GOT3 (cell line): ENCODE data around the gene NT5C2.
"Not testable (repeated sequence)": the region's sequence is repeated elsewhere in the genome, so short reads cannot be mapped to it uniquely, and the experiment has no call there.

Experiments used
- DNase-seq: peaks from one replicate; lab custom pipeline; 2025; ENCODE audit warnings: mixed read lengths; lab: John Stamatoyannopoulos, UW

Gene NT5C2

DNA sequence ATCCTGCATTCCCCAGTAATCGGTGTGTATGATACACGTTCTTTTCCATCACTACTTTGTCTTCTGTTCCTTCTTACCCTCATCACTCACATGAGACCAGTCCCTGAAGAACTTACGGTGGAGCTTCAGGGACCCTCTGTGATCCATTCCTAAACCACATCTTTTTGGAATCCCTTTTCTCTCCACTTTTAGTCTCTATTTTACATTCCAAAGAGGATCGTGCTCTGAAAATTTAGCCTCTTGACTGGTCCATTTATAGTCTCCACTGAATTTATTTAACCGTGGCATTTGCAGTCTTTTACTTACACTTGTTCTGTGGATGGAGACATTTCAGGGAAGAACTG is 109.1 kb downstream of the NT5C2 start:
- DNase-seq: no peak

DNA sequence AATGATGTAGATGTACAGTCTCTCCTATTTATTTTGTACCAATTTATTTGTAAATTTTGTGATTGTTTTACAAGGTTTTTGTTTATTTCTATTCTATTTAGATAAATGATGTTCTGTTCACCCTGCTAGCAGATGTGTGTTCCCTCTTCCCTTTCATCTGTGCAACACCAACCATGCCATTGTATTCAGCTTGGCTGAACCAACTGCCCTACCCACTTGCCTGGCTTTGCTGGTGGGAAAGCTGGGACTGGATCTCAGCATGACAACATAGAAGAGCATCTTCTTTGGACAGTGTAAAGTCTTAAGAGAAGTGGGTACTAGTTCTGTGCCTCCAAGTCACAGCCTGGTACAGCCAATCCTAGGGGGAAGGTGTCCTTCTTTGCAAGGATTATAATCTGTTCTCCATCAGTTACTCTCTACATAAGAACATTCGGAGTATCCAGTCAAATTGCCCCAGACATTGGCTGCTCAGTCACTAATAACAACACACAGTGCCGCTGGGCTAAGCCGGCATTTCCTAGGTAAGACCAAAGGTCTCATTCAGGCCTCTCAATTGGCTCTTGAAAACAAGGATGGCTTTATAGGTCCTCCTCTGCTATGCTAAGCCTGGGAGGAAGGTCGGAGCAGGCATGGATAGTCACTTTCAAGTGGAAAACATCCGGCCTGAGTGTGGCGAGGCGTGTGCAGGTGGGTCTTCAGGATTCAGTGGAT is 109.7 kb downstream of the NT5C2 start:
- no peak for DNase-seq

DNA sequence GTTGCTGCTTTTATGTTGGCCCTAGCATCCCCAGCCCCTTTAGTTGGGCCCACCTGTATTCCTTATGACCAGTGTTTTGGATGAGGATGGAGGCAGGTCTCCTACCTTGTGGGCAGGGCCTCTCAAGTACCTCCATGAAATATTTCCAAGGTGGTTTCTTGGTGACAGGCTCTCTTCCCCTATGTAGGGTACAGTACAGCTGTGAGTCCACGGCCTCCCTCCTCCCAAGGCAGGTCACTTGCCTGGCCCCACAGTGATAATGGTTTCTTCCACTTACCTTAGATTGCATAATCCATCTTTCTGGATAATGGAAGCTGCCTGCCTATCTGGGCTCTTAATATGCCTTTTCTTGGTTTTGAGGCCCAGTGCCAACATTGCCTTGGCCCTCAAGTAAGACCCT is 110.4 kb downstream of the NT5C2 start:
- no peak for DNase-seq

DNA sequence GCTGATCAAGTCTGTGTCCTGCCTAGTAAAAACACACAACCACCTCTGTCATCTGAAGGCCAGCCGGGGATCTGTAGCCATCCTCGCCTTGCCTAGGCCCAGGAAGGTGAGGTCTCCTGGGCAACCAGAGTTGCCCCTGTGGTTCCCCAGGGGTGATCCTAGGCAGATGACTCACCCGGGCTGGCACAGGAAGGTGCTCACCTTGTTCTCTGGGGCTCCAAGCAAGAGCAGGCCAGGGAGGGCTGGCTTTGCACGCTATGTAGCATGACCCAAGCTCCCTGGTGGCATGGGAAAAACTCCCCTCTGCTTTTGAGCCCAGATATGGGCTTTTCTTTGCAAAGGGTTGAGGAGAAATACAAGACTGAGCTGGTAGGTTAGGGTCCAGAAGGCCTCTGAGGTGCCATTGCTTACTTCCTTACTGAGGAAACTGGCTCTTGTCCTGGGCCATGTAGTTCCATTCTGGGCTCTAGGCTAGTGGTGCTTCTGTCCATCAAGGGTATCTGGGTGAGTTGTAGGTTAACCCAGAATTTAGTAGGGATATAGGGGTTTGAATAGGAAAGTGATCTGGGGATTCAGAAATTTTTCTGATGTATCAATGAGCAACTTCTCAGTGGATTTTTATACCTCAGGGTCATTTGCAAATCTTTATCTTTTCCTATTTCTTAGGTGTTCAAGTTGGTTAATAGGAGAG is 112.0 kb downstream of the NT5C2 start:
- no peak for DNase-seq

DNA sequence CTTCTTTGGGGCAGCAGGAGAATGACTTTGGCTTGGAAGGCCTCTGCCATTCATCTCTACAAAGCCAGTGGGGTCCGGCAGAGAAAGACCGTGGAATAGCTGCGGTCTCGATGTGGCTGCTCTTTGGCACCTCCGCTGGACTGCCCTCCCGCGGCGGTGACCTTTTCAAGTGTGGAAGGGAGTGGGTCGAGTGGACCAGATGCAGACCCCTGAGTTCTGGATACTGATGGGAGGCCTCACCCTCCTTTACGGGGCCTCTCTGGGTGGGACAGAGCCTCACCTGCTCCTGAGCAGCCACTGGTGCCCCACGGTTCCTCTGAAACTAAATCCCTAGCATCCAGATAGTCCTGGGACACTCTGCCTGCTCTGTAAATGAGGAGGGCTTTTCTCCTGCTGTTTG is 113.1 kb downstream of the NT5C2 start:
- no peak for DNase-seq

DNA sequence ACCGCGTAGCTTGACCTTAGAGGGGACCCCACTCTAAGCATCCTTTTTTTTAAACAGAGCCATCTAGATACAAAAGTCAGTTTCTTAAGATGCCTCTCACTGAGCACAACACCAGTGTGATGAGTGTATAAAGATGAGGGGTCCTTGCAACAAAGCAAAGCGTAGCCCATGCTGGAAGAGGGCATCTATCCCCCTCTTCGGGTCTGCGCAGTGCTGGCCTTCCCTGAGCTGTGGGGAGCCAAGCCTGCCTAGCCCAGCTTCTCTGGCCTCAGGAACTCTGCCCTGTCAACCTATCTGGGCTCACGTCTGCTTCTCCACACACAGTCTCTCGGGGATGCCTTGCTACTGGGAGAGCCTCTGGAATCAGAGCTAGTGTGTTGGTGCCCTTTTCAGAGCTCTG is 114.0 kb downstream of the NT5C2 start:
- no peak for DNase-seq

DNA sequence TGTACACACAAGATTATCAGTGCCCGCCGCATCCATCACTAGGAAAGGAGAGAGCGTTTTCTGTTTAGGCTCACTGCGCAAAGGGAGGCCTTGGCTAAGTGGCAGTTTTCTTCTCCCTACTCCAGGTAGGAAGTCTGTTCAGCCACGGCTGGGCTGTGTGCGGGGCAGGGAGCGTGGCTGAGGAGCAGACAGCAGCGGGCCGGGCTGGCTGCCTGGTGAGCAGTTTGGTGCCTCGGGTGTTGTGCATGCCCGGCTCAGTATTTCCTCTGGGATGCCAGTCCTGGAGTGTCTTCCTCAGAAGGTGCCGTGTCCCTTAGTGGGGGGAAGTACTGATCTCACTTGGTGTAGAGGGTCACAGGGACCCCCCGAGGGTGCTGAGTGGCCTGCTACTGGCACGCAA is 114.4 kb downstream of the NT5C2 start:
- DNase-seq: no peak

DNA sequence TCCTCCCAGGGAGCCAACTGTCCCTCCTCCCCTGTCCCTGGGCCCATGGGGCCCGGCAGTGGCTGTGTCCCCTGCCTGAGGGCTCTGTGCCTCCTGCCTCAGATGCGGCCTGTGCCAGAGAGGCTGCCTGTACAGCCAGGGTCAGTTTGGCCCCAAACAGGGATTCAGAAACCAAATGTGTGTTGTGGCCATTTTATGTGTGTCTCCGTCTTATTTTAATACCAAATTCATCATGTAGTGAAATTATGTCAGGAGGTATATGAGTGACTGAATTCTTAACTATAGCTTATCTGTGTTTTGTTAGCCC is 114.8 kb downstream of the NT5C2 start:
- DNase-seq: no peak

DNA sequence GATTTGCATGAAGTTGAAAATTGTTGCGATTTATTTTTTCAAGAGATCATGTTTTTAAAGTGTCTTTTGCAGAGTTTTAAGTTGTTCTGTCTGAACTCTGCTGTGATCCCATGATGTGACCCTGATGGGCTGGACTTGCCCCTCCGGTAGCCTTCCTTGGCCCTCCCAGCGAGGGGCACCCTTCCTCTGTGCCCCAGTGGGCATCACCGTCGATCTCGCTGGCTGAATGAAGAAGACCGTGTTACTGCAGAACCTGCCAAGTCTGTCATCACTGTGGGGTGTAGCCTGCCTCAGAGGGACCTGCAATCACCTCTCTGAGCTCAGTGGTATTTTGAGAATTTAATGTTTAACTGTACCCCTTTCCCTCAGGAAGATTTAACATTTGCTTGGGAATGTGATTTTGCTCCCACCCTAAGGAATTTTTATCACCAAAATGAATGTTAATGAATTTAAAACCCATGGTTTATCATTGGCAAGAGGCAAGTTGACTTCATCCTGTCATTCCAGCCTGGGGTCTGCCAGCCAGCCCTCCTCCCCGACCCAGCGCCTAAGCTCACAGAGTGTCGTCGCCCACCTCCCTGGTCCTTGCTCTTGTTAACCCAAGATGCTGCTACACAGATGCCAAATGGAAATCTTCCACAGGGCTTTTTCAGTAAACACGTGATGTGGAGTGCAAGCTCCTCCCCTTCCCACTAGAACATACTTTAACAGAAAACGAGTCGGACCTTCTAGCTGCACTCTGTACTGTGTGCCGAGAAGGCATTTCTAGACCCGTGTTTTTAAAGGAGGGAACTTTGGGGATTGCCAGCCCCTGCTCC is 115.4 kb downstream of the NT5C2 start:
- no peak for DNase-seq

DNA sequence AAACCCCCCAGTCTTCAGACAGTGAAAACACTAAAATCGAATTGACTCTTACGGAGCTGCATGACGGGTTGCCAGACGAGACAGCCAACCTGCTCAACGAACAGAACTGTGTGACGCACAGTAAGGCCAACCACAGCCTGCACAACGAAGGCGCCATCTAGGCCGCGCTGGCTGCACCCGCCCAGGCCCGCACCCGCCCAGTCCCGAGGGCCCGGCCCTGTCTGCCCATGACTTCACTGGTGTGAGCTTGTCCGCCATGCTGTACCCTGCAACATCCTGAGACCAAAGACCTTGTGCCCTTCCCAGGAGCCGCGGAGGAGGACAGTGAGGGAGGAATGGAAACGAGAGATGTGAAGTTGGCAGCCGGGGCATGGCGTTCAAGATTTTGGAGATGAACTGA is 116.1 kb downstream of the NT5C2 start:
- DNase-seq: no peak

DNA sequence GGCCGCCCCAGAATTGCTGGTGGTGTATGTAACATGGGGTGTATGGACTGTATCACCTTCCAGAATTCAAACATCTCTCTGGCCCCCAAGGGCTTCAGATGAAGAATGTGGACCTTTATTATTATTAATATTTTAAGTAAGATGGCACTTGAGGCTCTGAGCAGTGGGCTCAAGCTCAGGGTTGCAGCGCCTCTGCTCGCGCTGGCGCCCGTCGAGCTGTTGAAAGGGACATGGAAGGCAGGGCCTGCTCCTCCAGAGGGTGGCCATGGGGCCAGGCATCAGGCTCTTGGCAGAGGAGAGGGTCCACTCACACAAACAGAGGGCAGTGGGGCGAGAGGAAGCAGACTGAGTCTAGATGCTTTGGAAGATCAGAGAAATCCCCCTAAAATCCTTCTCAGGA is 120.2 kb downstream of the NT5C2 start:
- DNase-seq: no peak

DNA sequence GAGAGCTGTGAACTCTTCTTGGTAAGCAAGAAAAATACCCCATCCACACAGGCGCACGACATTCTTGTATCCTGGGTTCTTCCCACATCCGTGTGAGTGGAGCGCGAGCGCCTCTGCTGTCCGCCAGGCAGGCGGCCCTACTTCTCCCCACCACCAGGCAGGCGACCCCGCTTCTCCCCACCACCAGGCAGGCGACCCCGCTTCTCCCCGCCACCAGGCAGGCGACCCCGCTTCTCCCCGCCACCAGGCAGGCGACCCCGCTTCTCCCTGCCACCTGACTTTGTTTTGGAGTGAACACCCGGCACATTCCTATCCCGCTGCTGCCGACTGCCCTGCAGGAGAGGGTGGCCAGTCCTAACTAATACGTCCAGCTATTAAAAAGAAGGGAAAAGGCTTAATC is 120.8 kb downstream of the NT5C2 start:
- no peak for DNase-seq

DNA sequence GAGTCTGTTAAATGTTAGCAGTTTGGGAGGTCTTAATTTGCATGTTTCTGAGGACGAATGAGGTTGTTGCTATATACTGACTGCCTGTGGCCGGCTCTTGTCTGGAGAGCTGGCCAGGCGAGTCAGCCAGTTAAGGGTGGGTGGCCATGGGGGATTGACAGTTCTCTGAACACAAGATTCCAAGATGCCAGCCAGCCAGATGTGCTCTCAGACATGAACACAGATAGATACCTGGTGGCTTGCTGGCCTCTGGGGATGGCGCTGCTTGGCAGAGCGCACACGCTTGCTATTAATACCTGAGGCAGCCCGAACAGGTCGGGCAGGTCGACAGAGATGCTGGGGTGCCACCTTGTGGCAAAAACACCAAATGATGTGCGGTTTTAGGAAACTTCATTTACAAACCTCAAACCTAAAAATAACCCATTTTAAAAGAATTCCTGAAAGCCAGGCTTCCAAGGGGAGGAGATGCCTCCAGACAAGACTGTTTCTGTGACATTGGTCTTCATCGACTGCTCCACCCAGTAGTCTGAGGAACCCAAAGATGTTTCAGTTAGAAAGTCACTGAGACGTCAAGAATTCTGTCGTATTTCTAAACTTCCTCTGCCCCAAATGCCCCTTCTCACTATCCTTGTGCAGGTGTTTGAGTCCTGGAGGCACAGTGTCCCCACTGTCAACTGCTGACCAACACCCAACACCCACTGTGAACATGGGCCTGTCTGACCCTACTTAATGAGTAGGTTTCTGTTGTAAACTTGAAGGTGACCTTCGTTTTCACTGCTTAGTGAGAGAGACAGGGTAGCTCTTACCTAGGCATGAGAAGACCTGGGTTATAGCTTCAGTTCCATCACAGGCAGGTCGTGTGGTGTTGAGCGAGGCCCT is 123.4 kb downstream of the NT5C2 start:
- DNase-seq: no peak

DNA sequence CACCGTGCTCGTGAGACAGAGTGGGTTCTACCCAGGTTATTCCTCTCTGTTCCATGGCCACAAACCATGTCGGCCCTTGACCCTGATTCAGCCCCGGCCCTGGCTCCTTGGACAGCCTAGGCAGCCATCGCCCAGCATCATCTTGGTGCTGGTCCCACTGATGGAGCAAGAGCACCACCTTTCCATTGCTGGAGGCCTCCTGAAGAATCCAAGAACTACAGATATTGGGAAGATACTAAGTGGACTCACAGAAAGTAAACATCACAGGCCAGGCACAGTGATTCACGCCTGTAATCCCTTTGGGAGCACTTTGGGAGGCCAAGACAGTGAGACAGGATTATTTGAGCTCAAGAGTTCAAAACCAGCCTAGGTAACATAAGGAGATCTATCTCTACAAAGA is 125.1 kb downstream of the NT5C2 start:
- DNase-seq: no peak

DNA sequence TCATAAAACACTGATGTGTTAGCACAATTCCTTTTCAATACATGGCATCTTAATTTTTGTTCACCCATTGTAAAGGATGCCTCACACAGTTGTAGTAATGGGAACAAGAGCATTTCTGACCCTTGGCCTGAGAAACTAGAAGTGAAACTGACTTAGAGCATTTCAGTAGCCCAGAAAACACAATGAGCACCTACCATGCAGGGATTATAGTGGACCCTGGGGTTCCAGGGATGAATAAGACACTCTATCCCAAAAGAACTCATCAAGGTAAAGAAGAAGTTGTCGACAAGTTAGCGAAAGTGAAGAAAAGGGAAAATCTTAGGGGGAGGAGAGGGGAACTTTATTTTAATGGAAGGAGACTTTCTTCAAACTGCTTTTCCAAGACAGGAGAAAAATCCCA is 125.6 kb downstream of the NT5C2 start:
- DNase-seq: no peak

DNA sequence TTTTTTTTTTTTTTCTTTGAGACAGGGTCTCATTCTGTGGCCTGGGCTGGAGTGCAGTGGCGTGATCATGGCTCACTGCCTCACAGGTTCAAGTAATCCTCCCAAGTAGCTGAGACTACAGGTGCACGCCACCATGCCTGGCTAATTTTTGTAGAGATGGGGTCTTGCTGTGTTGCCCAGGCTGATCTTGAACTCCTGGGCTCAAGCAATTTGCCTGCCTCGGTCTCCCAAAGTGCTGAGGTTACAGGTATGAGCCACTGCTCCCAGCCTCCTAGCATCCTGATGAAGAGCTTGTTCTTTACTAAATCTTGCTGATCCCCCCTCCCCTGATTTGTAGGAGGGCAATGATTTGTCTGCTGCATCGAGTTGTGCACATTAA is 126.0 kb downstream of the NT5C2 start:
- DNase-seq: not testable (repeated sequence)

DNA sequence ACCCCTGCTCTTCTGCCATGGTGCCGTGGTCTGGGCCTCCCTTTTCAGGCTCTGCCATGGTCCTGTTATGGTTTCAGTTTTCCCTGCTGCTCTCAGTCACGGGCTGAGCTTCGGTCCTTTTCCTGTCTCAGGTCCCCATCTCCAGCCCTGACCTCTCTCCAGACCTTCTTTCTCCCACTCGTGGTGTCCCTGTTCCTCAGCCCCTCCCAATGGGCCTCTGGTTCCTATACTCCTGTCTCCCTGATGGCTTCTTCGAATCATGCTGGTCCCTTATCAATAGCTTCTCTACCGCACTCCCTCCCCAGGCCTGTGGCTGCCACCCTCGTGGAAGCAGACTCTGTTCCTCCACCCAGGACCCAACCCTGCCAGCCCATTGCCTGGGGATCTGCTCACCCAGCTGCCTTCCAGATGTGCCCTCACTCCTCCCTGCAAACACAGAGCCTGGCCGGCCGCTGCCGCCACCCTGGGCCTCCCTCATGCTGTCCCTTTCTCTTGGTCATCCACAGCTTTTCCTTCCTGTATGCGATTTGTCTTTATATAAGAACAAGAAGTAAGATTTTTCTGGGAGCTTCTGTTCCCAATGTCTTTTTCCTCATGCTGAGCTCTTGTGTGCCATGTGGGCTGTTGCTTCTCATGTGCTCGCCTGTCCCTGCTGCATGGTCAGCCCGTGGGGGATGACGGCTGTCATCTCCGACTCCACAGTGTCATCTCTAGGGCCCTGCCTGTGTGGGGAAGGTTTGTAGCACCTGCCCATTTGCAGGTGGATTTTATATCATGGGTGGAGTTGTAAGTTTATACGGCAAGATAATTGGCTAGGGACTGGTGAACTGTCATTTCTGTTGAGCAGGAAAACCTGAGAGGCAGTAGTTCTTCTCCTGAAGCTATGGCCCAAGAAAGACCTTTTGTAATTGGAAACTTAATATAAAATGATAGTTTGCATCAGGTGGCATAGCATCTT is 126.7 kb downstream of the NT5C2 start:
- no peak for DNase-seq

DNA sequence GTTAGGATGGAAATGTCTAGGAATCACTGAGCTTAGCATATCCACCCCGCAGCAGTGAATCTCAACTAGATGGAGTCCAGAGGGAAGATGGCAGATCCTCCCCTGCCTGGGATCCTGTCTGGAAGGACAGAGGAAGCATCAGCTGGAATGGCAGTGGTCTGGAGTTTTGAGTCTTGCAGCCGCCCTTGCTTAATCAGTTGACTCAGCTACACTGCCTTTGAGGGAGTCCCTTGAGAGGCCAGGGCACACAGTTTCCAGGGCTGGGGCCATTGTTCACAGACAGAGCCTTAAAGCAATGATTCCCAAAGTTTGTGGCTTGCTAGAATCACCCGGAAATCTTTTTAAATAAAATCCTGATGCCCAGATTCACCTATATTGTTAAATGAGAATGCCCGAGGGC is 128.1 kb downstream of the NT5C2 start:
- DNase-seq: no peak

DNA sequence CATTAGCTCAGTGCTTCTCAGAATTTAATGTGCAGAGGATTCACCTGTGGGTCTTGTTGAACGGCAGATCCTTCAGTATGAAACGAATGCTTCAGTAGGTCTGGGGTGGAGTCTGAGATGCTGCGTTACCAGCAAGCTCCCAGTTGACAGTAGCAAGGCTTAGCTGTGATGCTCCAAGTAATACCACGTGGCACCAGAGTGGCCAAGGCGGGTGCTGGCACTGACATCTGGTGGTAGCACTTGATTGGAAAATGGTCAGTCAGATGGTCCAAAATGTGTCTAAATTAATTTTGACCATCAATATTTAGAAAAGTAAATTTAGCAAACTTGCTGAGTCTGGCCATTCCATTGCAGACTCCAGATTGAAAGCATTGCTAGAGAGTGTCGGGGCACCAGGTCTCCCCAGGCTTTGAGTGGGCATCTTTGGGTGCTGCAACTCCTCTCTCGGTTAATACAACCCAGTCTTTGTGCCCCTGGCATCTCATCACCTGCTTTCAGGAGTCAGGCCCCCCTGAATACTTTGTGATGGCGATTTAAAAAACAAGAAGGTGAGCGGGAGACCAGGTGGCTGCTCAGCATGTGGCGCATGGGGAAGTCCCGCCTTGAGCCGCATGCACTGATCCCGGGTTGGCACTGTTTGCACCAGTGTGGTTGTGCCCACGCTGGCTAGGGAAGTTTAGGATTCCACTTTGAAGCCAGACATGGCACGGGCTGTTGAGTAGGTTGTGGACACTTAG is 130.1 kb downstream of the NT5C2 start:
- no peak for DNase-seq

DNA sequence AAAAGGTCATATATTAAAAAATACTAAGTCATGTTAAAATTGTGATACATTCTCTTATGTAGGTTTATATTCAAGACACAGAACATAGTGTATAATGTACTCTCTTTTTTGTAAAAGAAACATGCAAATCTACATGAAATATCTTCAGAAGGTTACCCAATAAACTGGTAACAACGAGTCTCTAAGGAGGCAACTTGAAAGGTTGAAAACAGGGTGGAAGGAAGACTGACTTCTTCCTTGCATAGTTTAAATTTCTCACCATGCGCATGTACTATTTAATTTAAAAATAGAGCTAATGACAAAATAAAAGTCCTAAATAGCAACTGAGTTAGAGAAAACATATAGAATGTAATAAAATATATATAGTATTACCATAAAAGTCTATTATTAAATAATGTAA is 132.5 kb downstream of the NT5C2 start:
- no peak for DNase-seq

DNA sequence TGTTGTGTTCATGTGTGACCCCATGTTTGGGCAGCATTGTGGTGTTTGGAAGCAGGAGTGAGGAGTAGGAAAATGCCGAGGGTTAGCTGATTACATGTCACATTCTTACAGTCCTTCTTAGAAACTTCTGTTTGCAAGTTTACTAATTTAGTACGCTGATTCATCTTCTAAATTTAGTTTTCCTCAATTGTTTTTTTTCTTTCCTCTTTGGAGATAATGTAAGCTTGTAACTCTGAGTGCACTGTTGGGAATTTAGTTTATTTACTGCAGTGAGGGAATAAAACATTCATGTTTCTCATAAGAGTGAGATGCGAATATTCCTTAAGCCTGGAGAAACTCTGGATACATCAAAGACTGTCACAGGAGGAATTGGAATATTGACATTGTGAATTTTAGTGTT is 135.0 kb downstream of the NT5C2 start:
- DNase-seq: no peak
